Measurements from ENCODE around the gene ELP6.

- TF ChIP-seq PHF8 (IDR thresholded peaks at IDR 0.05; ENCODE audit: borderline replicate concordance, low read depth) (no peak), EP300 (IDR thresholded peaks at IDR 0.05) (no peak), SMC3 (IDR thresholded peaks at IDR 0.05) (no peak), USF2 (IDR thresholded peaks at IDR 0.05) (no peak), CTCF (IDR thresholded peaks at IDR 0.05) (no peak), JUN (IDR thresholded peaks at IDR 0.05) (no peak), POLR2A (IDR thresholded peaks at IDR 0.05; ENCODE audit: low read length) (no peak), RCOR1 (IDR thresholded peaks at IDR 0.05; ENCODE audit: low read depth, low read length) (no peak), KDM1A (IDR thresholded peaks at IDR 0.05; ENCODE audit: low read depth) (no peak), MAZ (IDR thresholded peaks at IDR 0.05; ENCODE audit: borderline replicate concordance, low read depth, low read length) (no peak), SREBF2 (IDR thresholded peaks at IDR 0.05) (no peak), MAFK (IDR thresholded peaks at IDR 0.05; ENCODE audit: partially characterized antibody) (no peak), REST (IDR thresholded peaks at IDR 0.05) (no peak), ZSCAN20 (CRISPR knock-in tag; IDR thresholded peaks at IDR 0.05) (no peak)
These were observed 42.8 kb upstream of the ELP6 start for GRCh38 chr3:47556351-47556750.

Measured in A549 (cell line).